K562 (cell line): ENCODE measurements around the gene INPP5D. TPM values are rescaled to one million over a fixed set of nuclear protein-coding genes. Genes with fewer than 3 reads are reported as not detected.

Experiments used
- ARID1B ChIP-seq: fragments of 450-650 bp; IDR thresholded peaks from 2 replicates; pipeline ENCODE4 v1.6.1; 2016; ENCODE audit warnings: antibody characterized with exemption, mild to moderate bottlenecking, inconsistent platforms
- ATF4 ChIP-seq: fragments of 450-650 bp; formaldehyde crosslinking; IDR thresholded peaks from 2 replicates; pipeline ENCODE4 v1.4.0; 2022; ENCODE audit warnings: mild to moderate bottlenecking, moderate library complexity
- BCL6 ChIP-seq: fragments of 250-450 bp; sonication (Bioruptor Pico); IDR thresholded peaks from 2 replicates; pipeline ENCODE4 v1.4.0; 2020
- E2F1 ChIP-seq: sonication (generic); formaldehyde crosslinking; IDR thresholded peaks from 2 replicates; pipeline ENCODE4 v1.8.1; 2023; ENCODE audit warnings: mild to moderate bottlenecking, missing genetic modification reagents, moderate library complexity
- GTF2A2 ChIP-seq: IDR thresholded peaks from 2 replicates; pipeline ENCODE4 v1.6.1; 2016; ENCODE audit warnings: mild to moderate bottlenecking, missing genetic modification characterization, missing compliant biosample characterization
- HCFC1 ChIP-seq: IDR thresholded peaks from 2 replicates; pipeline ENCODE4 v1.6.1; 2012; ENCODE audit warnings: low read depth, low read length, improper control_type of control experiment
- HNRNPLL ChIP-seq: fragments of 200-400 bp; formaldehyde crosslinking; IDR thresholded peaks from 2 replicates; pipeline ENCODE4 v1.6.1; 2017; ENCODE audit warnings: low read length, low read depth, mild to moderate bottlenecking; ENCODE audit not compliant: poor library complexity, severe bottlenecking
- IRF2 ChIP-seq: sonication (generic); formaldehyde crosslinking; IDR thresholded peaks from 2 replicates; pipeline ENCODE4 v1.8.1; 2022; ENCODE audit warnings: mild to moderate bottlenecking, missing genetic modification reagents
- JUND ChIP-seq, 2 experiments: IDR thresholded peaks; 2 replicates in 1 of 2; 3 replicates in 1 of 2; pipeline ENCODE4 v1.6.1; 2011; ENCODE audit warnings: borderline replicate concordance in 2 of 2, low read depth in 2 of 2, low read length in 2 of 2, improper control_type of control experiment in 1 of 2, missing biosample characterization in 1 of 2, missing genetic modification characterization in 1 of 2, missing genetic modification reagents in 1 of 2
- MAFF ChIP-seq: IDR thresholded peaks from 2 replicates; pipeline ENCODE4 v1.6.1; 2012; ENCODE audit warnings: low read length, improper control_type of control experiment
- MECOM ChIP-seq: fragments of 250-450 bp; sonication (Bioruptor Pico); IDR thresholded peaks from 2 replicates; pipeline ENCODE4 v1.8.0; 2022; ENCODE audit warnings: inconsistent platforms
- SETDB1 ChIP-seq: IDR thresholded peaks from one replicate; pipeline ENCODE4 v1.6.1; 2012; ENCODE audit warnings: low read length, control low read depth, inconsistent platforms
- SMC3 ChIP-seq: conservative IDR thresholded peaks from 2 replicates; pipeline ENCODE4 v1.6.1; 2011; ENCODE audit warnings: low read depth, low read length, improper control_type of control experiment; ENCODE audit not compliant: insufficient read depth
- STAT5B ChIP-seq: fragments of 250-450 bp; sonication (Bioruptor Pico); IDR thresholded peaks from 2 replicates; pipeline ENCODE4 v1.8.0; 2021; ENCODE audit warnings: mild to moderate bottlenecking, inconsistent platforms
- ZBTB7A ChIP-seq: IDR thresholded peaks from 2 replicates; pipeline ENCODE4 v1.6.1; 2011; ENCODE audit warnings: low read depth, mild to moderate bottlenecking, low read length, moderate library complexity, borderline replicate concordance; ENCODE audit not compliant: control insufficient read depth
- ZNF316 ChIP-seq: fragments of 450-650 bp; IDR thresholded peaks from 2 replicates; pipeline ENCODE4 v1.6.1; 2016
- ZZZ3 ChIP-seq: fragments of 450-650 bp; IDR thresholded peaks from 2 replicates; pipeline ENCODE4 v1.6.1; 2016; ENCODE audit warnings: antibody characterized with exemption, mild to moderate bottlenecking, moderate library complexity
- polyA plus RNA-seq, 8 experiments: library from polyadenylated mRNA; depleted of rRNA in 4 of 8; stranded (reverse) in 5 of 8; unstranded in 3 of 8; fragments of >200 nt; fragmentation: Nextera tagmentation in 2 of 8; fragmentation: Illumina TruSeq in 1 of 8; extraction: Ambion mirVana in 2 of 8; extraction: Trizol in 1 of 8; gene quantifications; 2 replicates each; pipeline versions ENCODE4 v1.2.1 to v1.2.3, GENCODE V29; 2011 to 2014; ENCODE audit warnings: inconsistent platforms in 1 of 8, missing spikeins in 1 of 8
- total RNA-seq, 7 experiments: library from RNA; depleted of rRNA in 6 of 7; stranded (reverse); fragments of >200 nt in 6 of 7; fragmentation: Illumina TruSeq in 2 of 7; extraction: Trizol in 2 of 7; gene quantifications; 2 replicates each; pipeline versions ENCODE4 v1.2.1 to v1.2.3, GENCODE V29; 2011 to 2021; ENCODE audit warnings: low replicate concordance in 1 of 7
- TF ChIP-seq, protein P1 (sequence below): sonication (generic); formaldehyde crosslinking; IDR thresholded peaks from 2 replicates; pipeline ENCODE4 v1.8.1; 2023; ENCODE audit warnings: missing genetic modification reagents, mild to moderate bottlenecking, borderline replicate concordance
- TF ChIP-seq, protein P2 (sequence below): fragments of 450-650 bp; IDR thresholded peaks from 2 replicates; pipeline ENCODE4 v1.6.1; 2014; ENCODE audit warnings: low read depth, mild to moderate bottlenecking, moderate library complexity, borderline replicate concordance

The INPP5D gene
- total and polyA plus RNA-seq, 9 of the 15 experiments (the other 6 are each of a cell fraction or from before 2014, with no cell fraction given): 0.55 to 6.2 (median 2.2) TPM

- TF ChIP-seq SETDB1 (no peak), SMC3 (peak; percentile 84), HNRNPLL (peak; percentile 49), ZZZ3 (no peak), STAT5B (CRISPR knock-in tag) (no peak), ZNF316 (no peak), E2F1 (peak; percentile 83; the same call in 1 of the 2 replicates), MAFF (no peak), JUND (IDR thresholded peaks at IDR 0.05; ENCODE audit: borderline replicate concordance, low read depth, low read length) (peak; percentile 65; the same call in 1 of the 2 replicates), JUND (tag; IDR thresholded peaks at IDR 0.05; ENCODE audit: borderline replicate concordance, low read depth, low read length) (peak; percentile 9; the same call in 1 of the 3 replicates), MECOM (CRISPR knock-in tag) (no peak), IRF2 (CRISPR knock-in tag) (no peak), ARID1B (peak; percentile 24; the same call in 1 of the 2 replicates), ATF4 (CRISPR knock-in tag) (no peak), BCL6 (CRISPR knock-in tag) (no peak), ZBTB7A (no peak), HCFC1 (peak; percentile 72), GTF2A2 (tag) (no peak)
- TF ChIP-seq, protein P1, sequence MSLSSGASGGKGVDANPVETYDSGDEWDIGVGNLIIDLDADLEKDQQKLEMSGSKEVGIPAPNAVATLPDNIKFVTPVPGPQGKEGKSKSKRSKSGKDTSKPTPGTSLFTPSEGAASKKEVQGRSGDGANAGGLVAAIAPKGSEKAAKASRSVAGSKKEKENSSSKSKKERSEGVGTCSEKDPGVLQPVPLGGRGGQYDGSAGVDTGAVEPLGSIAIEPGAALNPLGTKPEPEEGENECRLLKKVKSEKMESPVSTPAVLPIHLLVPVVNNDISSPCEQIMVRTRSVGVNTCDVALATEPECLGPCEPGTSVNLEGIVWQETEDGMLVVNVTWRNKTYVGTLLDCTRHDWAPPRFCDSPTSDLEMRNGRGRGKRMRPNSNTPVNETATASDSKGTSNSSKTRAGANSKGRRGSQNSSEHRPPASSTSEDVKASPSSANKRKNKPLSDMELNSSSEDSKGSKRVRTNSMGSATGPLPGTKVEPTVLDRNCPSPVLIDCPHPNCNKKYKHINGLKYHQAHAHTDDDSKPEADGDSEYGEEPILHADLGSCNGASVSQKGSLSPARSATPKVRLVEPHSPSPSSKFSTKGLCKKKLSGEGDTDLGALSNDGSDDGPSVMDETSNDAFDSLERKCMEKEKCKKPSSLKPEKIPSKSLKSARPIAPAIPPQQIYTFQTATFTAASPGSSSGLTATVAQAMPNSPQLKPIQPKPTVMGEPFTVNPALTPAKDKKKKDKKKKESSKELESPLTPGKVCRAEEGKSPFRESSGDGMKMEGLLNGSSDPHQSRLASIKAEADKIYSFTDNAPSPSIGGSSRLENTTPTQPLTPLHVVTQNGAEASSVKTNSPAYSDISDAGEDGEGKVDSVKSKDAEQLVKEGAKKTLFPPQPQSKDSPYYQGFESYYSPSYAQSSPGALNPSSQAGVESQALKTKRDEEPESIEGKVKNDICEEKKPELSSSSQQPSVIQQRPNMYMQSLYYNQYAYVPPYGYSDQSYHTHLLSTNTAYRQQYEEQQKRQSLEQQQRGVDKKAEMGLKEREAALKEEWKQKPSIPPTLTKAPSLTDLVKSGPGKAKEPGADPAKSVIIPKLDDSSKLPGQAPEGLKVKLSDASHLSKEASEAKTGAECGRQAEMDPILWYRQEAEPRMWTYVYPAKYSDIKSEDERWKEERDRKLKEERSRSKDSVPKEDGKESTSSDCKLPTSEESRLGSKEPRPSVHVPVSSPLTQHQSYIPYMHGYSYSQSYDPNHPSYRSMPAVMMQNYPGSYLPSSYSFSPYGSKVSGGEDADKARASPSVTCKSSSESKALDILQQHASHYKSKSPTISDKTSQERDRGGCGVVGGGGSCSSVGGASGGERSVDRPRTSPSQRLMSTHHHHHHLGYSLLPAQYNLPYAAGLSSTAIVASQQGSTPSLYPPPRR (CRISPR knock-in tag): no peak
- TF ChIP-seq, protein P2, sequence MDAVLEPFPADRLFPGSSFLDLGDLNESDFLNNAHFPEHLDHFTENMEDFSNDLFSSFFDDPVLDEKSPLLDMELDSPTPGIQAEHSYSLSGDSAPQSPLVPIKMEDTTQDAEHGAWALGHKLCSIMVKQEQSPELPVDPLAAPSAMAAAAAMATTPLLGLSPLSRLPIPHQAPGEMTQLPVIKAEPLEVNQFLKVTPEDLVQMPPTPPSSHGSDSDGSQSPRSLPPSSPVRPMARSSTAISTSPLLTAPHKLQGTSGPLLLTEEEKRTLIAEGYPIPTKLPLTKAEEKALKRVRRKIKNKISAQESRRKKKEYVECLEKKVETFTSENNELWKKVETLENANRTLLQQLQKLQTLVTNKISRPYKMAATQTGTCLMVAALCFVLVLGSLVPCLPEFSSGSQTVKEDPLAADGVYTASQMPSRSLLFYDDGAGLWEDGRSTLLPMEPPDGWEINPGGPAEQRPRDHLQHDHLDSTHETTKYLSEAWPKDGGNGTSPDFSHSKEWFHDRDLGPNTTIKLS: peak; percentile 53; the same call in 1 of the 2 replicates
These were observed 191.4 kb downstream of the INPP5D start, which contains the start of gene ATG16L1 (continued) for GRCh38 chr2:233251306-233252116.
